ENCODE data around the gene CHD3. TPM values are rescaled to one million over a fixed set of nuclear protein-coding genes. Genes with fewer than 3 reads are reported as not detected.

Gene CHD3
- total RNA-seq, 1 experiment from 2014 or later, result 109 TPM

- Histone ChIP-seq H3K4me1 (no peaks in the 10 kb centered on the region; the same call in 1 of the 2 replicates), H3K36me3 (peaks cover 16% of the 10 kb centered on the region), H3K27ac (peak within 1 kb of the TSS; percentile 90), H3K4me3 (peak within 1 kb of the TSS; percentile 57), H3K27me3 (no peaks in the 10 kb centered on the region), H3K9me3 (replicated peaks) (no peaks in the 10 kb centered on the region)
- peak; percentile 95 for DNase-seq
These were observed 27.2 kb downstream of the CHD3 start, which contains the start of gene RNF227 for GRCh38 chr17:7915611-7916384. RNF227 (minus strand) TSS chr17:7916289; CDS start chr17:7916195, 94 bp downstream.

- peak overlapping the region; percentile 90 for H3K27ac ChIP-seq
- H3K4me1 ChIP-seq, result no peaks in the 10 kb centered on the region; the same call in 1 of the 2 replicates
- H3K36me3 ChIP-seq, result peaks cover 10% of the 10 kb centered on the region
- H3K4me3 ChIP-seq, result peak overlapping the region; percentile 57
- H3K9me3 ChIP-seq (replicated peaks), result no peaks in the 10 kb centered on the region
- DNase-seq, result no peak
- no peaks in the 10 kb centered on the region for H3K27me3 ChIP-seq
These were observed 27.7 kb downstream of the CHD3 start for GRCh38 chr17:7916385-7916682.

DNA sequence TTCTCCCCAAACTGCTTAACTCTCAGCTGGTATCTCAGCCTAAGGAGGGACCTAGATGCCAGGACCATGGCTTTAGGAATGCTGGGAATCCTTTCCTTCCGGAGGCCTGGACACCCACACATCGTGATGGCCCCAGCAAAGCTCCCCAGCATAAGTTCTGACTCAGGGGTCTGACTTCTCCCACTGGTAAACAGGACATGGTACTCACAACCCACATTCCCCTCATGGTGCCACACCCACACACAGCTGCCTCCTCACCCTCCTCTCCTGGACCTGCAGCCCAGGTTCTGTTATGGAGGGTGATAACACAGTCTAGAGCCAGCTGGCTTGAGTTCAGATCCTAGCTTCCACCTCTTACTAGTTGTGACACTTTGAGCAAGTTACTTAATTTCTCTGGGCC, 28.2 kb downstream of the CHD3 start:
- Histone ChIP-seq H3K4me3 (peak overlapping the region; percentile 57), H3K27me3 (no peaks in the 10 kb centered on the region), H3K36me3 (peaks cover 7% of the 10 kb centered on the region), H3K27ac (peak overlapping the region; percentile 90), H3K9me3 (replicated peaks) (no peaks in the 10 kb centered on the region), H3K4me1 (no peaks in the 10 kb centered on the region; the same call in 1 of the 2 replicates)
- DNase-seq, result peak; percentile 28 to 39

- Histone ChIP-seq H3K9me3 (replicated peaks) (no peaks in the 10 kb centered on the region), H3K27me3 (no peaks in the 10 kb centered on the region)
- no peak for DNase-seq
These were observed 33.8 kb downstream of the CHD3 start for GRCh38 chr17:7922269-7922844.

DNA sequence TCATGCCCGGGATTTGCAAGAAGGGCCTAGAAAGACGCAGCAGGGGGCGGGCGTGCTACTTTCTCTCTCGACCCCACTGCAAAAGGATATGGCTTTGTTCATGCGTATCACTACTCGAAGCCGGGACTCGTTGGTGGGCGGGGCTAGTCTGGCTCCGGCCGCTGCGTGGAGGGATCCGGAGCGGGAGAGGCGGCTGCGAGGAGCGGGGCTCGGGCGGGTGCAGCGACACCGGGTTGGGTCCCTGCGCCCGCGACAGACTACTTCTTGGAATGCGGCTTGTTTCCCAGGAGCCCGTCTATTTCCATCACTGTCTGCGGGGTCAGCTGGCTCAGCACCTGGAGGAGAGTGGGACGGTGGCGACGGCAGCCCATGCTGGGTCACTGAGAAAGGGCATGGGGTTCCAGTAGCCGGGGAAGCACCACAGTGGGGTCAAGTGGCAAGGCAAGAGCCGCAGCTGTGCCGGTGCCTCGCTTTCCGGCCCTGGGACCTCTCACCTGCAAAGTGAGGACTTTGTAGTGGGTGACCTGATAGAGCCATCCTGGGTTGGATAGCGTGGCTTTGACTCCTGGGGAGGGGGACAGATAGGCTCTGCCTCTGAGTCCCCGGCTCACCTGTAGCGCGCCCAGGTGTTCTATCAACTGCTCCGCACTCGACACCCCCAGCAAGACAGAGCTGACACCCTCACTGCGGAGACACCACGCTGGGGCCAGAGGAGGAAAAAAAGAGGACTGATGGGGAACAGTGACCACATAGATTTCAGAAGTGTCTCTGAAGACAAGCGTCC, 34.4 kb downstream of the CHD3 start:
- H3K27me3 ChIP-seq, result no peaks in the 10 kb centered on the region
- no peak overlapping the region for H3K4me3 ChIP-seq
- no peaks in the 10 kb centered on the region for H3K9me3 ChIP-seq (replicated peaks)
- no peak for DNase-seq
- H3K27ac ChIP-seq, result no peak overlapping the region
- no peaks in the 10 kb centered on the region for H3K4me1 ChIP-seq
- no peaks in the 10 kb centered on the region for H3K36me3 ChIP-seq

More at GRCh38 chr17:7922269-7922844, 33.8 kb downstream of the CHD3 start:
- no peak overlapping the region for H3K4me3 ChIP-seq
- H3K36me3 ChIP-seq, result no peaks in the 10 kb centered on the region
- H3K27ac ChIP-seq, result no peak overlapping the region
- no peaks in the 10 kb centered on the region for H3K4me1 ChIP-seq

GRCh38 chr17:7927596-7927995, 39.0 kb downstream of the CHD3 start:
- Histone ChIP-seq H3K27ac (no peak overlapping the region), H3K4me1 (no peaks in the 10 kb centered on the region), H3K9me3 (replicated peaks) (no peaks in the 10 kb centered on the region), H3K4me3 (no peak overlapping the region), H3K27me3 (no peaks in the 10 kb centered on the region), H3K36me3 (no peaks in the 10 kb centered on the region)
- DNase-seq, result no peak

GRCh38 chr17:7929158-7930023, 40.8 kb downstream of the CHD3 start, which contains the start of gene KCNAB3:
KCNAB3 (minus strand) TSS chr17:7929856; CDS start chr17:7929435, 421 bp downstream.
- H3K9me3 ChIP-seq (replicated peaks), result no peaks in the 10 kb centered on the region
- H3K27me3 ChIP-seq, result no peaks in the 10 kb centered on the region
- H3K4me3 ChIP-seq, result no peak within 1 kb of the TSS
- 0 out of 2 replicates have a peak, but pooled peaks cover 3% of the 10 kb centered on the region for H3K4me1 ChIP-seq
- H3K27ac ChIP-seq, result no peak within 1 kb of the TSS
- peaks cover 4% of the 10 kb centered on the region; the same call in 1 of the 2 replicates for H3K36me3 ChIP-seq
- DNase-seq, result no peak

DNA sequence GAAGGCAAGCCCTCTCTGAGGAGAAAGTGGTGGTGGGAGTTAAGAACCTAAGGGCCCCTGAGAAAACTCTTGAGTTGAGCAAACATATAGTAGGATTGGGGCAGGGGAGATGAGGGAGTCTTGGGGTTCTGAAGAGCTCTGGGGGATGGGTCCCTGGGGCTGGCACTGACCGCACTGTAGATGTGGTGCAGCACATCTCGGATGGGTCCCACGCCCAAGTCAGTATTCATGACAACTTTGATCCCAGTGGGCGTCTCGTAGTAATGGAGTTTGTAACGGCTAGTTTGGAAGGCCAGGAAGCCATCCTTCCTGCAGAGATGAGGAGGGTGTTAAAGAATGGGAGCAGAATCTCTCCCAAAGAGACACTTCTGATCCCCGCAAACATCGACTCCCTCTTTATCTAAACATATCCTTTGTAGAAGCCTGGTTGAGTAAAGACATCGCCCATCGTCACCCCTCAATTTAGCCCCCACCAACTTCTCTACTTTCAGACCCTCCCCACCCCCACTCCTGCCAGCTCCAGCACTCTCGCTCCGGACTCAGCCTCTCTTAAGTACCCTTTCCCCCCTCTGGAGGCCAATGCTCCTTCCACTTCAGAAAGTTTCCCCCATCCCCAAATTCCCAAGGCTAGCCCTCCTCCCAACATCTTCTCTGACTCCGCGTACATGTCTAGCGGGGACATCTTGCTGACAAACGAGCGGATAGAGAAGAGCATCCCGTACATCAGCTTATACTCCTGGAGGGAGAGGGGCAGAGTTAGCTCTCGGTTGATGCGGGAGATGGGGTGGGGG, 42.4 kb downstream of the CHD3 start:
- peak overlapping the region; percentile 18; the same call in 1 of the 2 replicates for H3K27ac ChIP-seq
- H3K4me1 ChIP-seq, result 0 out of 2 replicates have a peak, but pooled peaks cover 3% of the 10 kb centered on the region
- no peaks in the 10 kb centered on the region for H3K27me3 ChIP-seq
- peak overlapping the region; percentile 74 for H3K4me3 ChIP-seq
- peaks cover 9% of the 10 kb centered on the region; the same call in 1 of the 2 replicates for H3K36me3 ChIP-seq
- H3K9me3 ChIP-seq (replicated peaks), result no peaks in the 10 kb centered on the region
- DNase-seq, result no peak

DNA sequence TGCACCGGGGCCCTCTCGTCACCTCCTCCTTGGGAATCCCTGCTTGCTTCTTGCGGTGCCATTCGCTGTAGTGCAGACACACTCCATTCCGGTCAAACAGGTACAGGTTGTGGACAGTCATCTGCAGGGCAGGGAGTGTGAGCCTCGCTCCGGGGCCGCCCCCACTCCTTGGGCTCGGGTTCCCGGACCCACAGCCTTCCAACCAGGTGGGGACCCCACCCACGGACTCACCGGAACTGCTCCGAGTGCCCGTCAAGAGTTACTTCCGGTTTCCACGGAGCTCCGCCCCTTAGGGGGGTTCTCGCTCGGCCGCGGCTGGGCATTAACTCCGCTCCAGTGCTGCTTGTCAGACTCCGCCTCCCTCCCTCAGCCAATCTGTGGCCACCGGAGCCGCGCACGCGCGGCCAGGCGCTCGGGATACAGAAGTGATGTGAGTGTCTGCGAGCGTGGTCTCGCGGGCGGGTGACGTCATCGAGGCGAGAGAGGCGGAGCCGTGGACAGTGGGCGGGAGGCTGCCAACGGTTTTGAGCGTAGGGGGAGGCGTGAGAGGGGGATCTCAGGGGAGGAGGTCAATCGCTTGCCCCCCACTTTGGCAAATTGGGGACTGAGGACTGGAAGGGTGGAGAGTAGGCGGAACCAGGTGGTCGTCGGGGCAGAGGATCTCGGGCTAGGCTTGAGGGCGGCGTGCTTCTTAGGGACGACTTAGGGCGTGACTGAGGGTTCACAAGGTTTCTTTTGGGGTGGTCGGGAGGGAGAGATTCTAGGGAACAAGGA, 43.3 kb downstream of the CHD3 start, which contains the start of the genes CNTROB and TRAPPC1:
CNTROB (plus strand) TSS at position 498 of the 774 bp plus-strand sequence. CDS start 874 bp downstream, outside the sequence.
TRAPPC1 (minus strand) TSS at position 238 of the 774 bp plus-strand sequence; CDS start at position 121, 117 bp downstream.
- peak; percentile 97 to 98 for DNase-seq
- H3K36me3 ChIP-seq, result peaks cover 12% of the 10 kb centered on the region
- peak within 1 kb of the TSS; percentile 88 for H3K27ac ChIP-seq
- 0 out of 2 replicates have a peak, but pooled peaks cover 3% of the 10 kb centered on the region for H3K4me1 ChIP-seq
- peak within 1 kb of the TSS; percentile 74 for H3K4me3 ChIP-seq
- H3K27me3 ChIP-seq, result no peaks in the 10 kb centered on the region
- no peaks in the 10 kb centered on the region for H3K9me3 ChIP-seq (replicated peaks)

- Histone ChIP-seq H3K27ac (peak overlapping the region; percentile 88), H3K36me3 (peaks cover 14% of the 10 kb centered on the region), H3K4me1 (0 out of 2 replicates have a peak, but pooled peaks cover 3% of the 10 kb centered on the region), H3K4me3 (peak overlapping the region; percentile 74), H3K9me3 (replicated peaks) (no peaks in the 10 kb centered on the region), H3K27me3 (no peaks in the 10 kb centered on the region)
- peak; percentile 26 to 51 for DNase-seq
These were observed 43.9 kb downstream of the CHD3 start for GRCh38 chr17:7932483-7932891.

DNA sequence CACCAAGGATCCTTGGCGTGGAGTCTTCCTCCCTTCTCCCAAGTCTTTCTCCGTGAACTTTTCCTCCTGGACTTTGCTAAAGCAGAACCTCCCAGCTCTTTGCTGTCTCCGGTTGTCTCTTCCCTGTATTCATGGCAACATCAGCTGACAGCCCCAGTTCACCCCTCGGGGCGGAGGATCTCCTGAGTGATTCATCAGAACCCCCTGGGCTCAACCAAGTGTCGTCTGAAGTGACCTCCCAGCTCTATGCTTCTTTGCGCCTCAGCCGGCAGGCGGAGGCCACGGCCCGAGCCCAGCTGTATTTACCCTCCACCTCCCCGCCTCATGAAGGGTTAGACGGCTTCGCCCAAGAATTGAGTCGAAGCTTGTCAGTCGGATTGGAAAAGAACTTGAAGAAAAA, 44.4 kb downstream of the CHD3 start:
- peak; percentile 42 to 49 for DNase-seq
- H3K27me3 ChIP-seq, result no peaks in the 10 kb centered on the region
- peak overlapping the region; percentile 88 for H3K27ac ChIP-seq
- H3K4me1 ChIP-seq, result 0 out of 2 replicates have a peak, but pooled peaks cover 3% of the 10 kb centered on the region
- H3K4me3 ChIP-seq, result peak overlapping the region; percentile 74
- H3K9me3 ChIP-seq (replicated peaks), result no peaks in the 10 kb centered on the region
- peaks cover 15% of the 10 kb centered on the region for H3K36me3 ChIP-seq

- H3K4me1 ChIP-seq, result 0 out of 2 replicates have a peak, but pooled peaks cover 3% of the 10 kb centered on the region
- DNase-seq, result no peak
- no peak overlapping the region for H3K27ac ChIP-seq
- H3K9me3 ChIP-seq (replicated peaks), result no peaks in the 10 kb centered on the region
- no peak overlapping the region for H3K4me3 ChIP-seq
- peaks cover 19% of the 10 kb centered on the region for H3K36me3 ChIP-seq
- H3K27me3 ChIP-seq, result no peaks in the 10 kb centered on the region
These were observed 47.3 kb downstream of the CHD3 start for GRCh38 chr17:7935859-7936258.

All from SJCRH30 (cell line).